Ramos (cell line): Measurements from ENCODE around the gene ITGA3.

Experiments used
- in situ Hi-C: fragments of 300-500 bp; cut with MboI; formaldehyde crosslinking; loops from one replicate; pipeline ENCODE4 v1.14.3; 2022; ENCODE audit warnings: low sequenced_read_pairs; ENCODE audit not compliant: unreplicated experiment

Gene ITGA3

GRCh38 chr17:50064253-50065001 lies 8.5 kb downstream of the ITGA3 start:
- in situ Hi-C loops = no loop called here

- in situ Hi-C loops = no loop called here
Observed at GRCh38 chr17:50065056-50065455, 9.1 kb downstream of the ITGA3 start.

GRCh38 chr17:50066995-50067394 lies 11.1 kb downstream of the ITGA3 start:
- in situ Hi-C loops = no loop called here

- in situ Hi-C loops = no loop called here
Observed at GRCh38 chr17:50067996-50068395, 12.1 kb downstream of the ITGA3 start.

- in situ Hi-C loops = no loop called here
Observed at GRCh38 chr17:50070908-50071680, 15.2 kb downstream of the ITGA3 start.

- in situ Hi-C loops = no loop called here
Observed at GRCh38 chr17:50071692-50072091, 15.8 kb downstream of the ITGA3 start.

- in situ Hi-C loops = no loop called here
Observed at GRCh38 chr17:50072130-50072529, 16.2 kb downstream of the ITGA3 start.

GRCh38 chr17:50072925-50073324 lies 17.0 kb downstream of the ITGA3 start:
- in situ Hi-C loops = no loop called here

- in situ Hi-C loops = no loop called here
Observed at GRCh38 chr17:50074227-50074626, 18.3 kb downstream of the ITGA3 start.

GRCh38 chr17:50075446-50076032 lies 19.6 kb downstream of the ITGA3 start:
- in situ Hi-C loops = no loop called here

- in situ Hi-C loops = no loop called here
Observed at GRCh38 chr17:50076221-50076590, 20.3 kb downstream of the ITGA3 start.

- in situ Hi-C loops = no loop called here
Observed at GRCh38 chr17:50076591-50077235, 20.8 kb downstream of the ITGA3 start.

- in situ Hi-C loops = no loop called here
Observed at GRCh38 chr17:50078430-50078829, 22.5 kb downstream of the ITGA3 start.

GRCh38 chr17:50079334-50080095 lies 23.6 kb downstream of the ITGA3 start:
- in situ Hi-C loops = no loop called here

GRCh38 chr17:50080096-50080480 lies 24.2 kb downstream of the ITGA3 start:
- in situ Hi-C loops = no loop called here

GRCh38 chr17:50080827-50081226 lies 24.9 kb downstream of the ITGA3 start:
- in situ Hi-C loops = no loop called here

- in situ Hi-C loops = no loop called here
Observed at GRCh38 chr17:50081757-50082156, 25.8 kb downstream of the ITGA3 start.

GRCh38 chr17:50087246-50087911 lies 31.5 kb downstream of the ITGA3 start:
- in situ Hi-C loops = loop anchor here (5.0 kb wide), 1 partner anchor 60 kb away; no protein-coding TSS in a partner anchor

- in situ Hi-C loops = loop anchor here (5.0 kb wide), 1 partner anchor 61 kb away; no protein-coding TSS in a partner anchor
Observed at GRCh38 chr17:50087912-50088405, 32.0 kb downstream of the ITGA3 start.
